Eye (tissue), 1 donor: ENCODE measurements around the gene ZMYND8.
"Not testable (repeated sequence)": the region's sequence is repeated elsewhere in the genome, so short reads cannot be mapped to it uniquely, and the experiment has no call there.

ENCODE experiments used
- DNase-seq: peaks from one replicate; pipeline ENCODE4 v3.0.0-alpha.2; 2015

The ZMYND8 gene

DNA sequence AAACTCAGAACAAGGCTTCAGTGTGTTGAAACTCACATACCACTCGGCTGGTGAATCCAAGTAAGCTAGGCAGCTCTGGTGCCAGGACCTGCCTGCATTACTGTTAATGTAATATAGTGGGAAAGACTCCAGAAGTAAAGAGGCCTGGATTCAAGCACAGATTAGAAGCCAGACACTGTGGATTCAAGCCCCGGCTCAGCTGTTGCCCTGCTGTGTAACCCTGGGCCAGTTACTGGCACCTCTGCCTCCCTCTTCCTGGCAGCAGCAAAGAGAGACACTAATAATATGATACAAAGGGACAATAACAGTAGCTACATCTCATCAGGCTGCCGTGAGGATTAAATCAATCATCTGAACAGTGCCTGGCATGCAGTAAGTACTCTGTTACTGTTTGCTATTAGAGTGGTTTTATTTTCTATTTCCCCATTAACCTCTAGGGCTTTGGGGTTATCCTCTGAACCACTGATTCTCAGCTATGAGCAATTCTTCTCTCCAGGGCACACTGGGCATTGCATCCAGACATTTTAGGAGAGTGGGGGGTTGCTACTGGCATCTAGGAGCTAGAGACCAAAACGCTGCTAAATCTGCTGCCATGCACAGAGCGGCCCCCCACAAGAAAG is 92.9 kb downstream of the ZMYND8 start:
- no peak for DNase-seq

DNA sequence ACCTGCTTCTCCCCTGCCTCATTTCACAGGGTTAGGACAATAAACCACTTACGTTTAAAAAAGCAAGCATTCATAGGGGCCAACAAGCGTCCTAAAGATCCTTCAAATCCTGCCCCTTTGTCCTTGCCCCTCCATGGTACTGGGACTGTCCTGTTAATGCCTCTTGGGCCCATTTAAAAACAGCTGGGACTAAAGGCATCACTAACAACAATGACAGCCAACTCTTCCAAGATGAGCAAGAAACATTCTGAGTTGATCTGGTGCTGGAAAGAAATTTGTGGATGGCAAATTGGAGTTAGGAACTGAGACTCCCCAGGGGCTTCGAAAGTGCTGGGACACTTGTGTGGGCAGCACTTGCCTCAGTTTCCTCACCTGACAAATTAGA is 93.4 kb downstream of the ZMYND8 start:
- no peak for DNase-seq

- peak; percentile 32 for DNase-seq
These were observed 94.0 kb downstream of the ZMYND8 start for GRCh38 chr20:47262365-47263013.

- DNase-seq, result no peak
These were observed 94.5 kb downstream of the ZMYND8 start for GRCh38 chr20:47262008-47262364.

GRCh38 chr20:47261161-47261774 is 95.2 kb downstream of the ZMYND8 start:
- DNase-seq, result not testable (repeated sequence)

GRCh38 chr20:47260540-47261126 is 95.9 kb downstream of the ZMYND8 start:
- not testable (repeated sequence) for DNase-seq

GRCh38 chr20:47258745-47259695 is 97.5 kb downstream of the ZMYND8 start:
- DNase-seq, result no peak

- DNase-seq, result no peak
These were observed 98.7 kb downstream of the ZMYND8 start for GRCh38 chr20:47257771-47258170.

DNA sequence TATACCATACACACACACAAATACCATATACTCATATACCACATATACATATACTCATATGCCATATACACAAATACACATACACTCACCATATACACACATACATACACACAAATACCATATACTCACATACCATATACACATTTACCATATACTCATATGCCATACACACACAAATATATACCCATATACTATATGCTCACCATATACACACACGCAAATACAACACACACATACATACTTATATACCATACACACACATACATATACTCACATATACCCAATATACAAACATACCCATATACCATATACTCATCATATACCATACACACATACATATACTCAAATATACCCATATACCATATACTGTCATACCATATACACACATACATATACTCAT is 99.2 kb downstream of the ZMYND8 start:
- no peak for DNase-seq

- DNase-seq, result no peak
These were observed 99.7 kb downstream of the ZMYND8 start for GRCh38 chr20:47256668-47257236.

DNA sequence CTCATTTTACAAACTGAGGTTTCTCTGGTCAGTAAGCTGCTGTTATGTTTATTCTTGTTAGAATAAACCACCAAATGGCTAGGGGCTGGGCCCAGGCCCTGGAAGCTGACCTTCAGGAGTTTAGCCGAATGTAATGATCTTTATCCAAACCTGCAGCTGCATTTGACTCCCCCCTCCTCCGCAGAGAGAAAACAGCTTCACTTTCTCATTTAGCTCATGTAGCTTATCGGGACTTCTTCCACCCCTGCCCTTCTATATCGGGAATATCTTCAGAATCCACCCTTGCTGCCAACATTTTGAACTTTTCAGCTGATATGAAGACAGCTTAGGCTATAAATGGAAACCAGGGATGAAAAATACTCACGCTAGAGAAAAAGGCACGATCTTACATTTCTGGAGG is 102.6 kb downstream of the ZMYND8 start:
- no peak for DNase-seq

GRCh38 chr20:47252879-47253307 is 103.6 kb downstream of the ZMYND8 start:
- DNase-seq, result no peak

GRCh38 chr20:47251154-47252020 is 105.1 kb downstream of the ZMYND8 start:
- no peak for DNase-seq

GRCh38 chr20:47250360-47250759 is 106.1 kb downstream of the ZMYND8 start:
- no peak for DNase-seq

DNA sequence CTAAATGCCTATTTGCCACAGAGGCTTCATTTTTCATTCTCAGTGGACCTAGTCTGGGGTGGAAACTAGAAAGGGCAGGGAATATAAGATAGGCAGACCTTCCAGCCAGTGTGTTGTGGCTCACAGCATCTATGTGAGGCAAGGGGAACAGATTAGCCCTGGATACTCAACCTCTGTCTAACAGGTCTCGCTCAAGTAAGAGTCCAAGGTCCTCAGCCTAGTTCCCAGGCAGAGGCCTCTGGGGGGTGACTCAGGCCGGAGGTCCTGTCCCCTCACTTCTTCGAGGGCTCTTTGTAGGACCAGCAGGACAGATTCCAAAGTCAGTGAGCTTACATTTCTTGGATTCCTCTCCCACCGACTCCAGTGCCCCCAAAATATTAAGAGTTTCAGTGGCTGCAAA is 106.6 kb downstream of the ZMYND8 start:
- DNase-seq, result no peak

DNA sequence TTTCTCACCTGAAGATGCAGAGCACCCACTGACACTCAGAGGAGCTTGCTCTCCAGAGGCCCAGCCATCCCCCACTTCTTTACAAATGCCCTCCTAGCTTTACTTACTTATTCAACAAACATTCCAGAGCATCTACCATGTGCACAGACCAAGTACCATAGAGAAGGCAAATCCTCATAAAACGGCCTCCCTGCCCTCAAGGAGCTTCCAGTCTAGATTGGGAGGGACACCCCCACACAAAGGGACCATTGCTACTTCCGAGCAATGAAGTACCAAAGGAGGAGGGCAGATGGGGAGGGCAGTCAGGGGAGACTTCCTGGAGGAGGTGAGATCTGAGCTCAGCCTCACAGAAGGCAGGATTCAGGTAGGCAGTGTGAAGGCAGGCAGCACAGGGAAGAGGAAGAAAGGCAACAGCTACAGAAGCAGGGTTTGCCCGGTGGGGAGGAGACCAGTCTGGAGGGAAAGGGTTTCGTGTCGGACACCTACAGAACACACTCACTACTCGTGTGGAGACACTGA is 108.0 kb downstream of the ZMYND8 start:
- DNase-seq, result no peak

- DNase-seq, result no peak
These were observed 108.5 kb downstream of the ZMYND8 start for GRCh38 chr20:47247972-47248371.

DNA sequence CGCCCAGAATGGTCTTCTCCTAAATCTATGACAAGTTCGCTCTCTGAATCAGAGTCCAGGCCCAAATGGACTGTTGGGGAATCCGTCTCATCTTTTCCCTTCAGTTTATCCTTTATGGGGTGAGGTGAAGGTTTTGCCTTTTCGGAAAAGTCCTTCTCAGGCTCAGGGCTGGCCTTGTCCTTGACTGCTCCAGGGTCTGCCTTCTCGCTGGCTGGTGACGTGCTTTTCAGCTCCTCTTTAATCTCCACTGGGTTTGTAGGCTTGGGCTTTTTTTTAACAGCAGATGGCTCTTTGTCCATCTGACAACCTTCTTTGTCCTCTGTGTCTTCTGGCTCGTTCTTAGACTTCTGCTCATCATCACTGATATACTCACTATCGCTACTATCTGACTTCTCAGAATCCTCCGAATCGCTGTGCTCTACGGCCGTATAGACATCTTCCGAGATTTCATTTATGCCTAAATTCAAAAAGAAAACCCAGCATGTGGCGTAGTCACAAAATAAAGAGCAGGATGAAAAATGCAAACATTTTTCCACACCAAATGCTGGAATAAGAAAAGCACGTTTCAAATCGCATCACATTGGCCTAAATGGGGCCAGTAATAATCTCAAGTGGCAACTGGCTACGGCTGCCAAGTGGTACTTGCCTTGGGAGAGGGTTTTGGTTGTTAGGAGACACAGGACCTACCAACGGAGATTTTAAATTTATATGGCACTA is 110.3 kb downstream of the ZMYND8 start:
- DNase-seq, result no peak

- DNase-seq, result not testable (repeated sequence)
These were observed 111.3 kb downstream of the ZMYND8 start for GRCh38 chr20:47245166-47245565.

DNA sequence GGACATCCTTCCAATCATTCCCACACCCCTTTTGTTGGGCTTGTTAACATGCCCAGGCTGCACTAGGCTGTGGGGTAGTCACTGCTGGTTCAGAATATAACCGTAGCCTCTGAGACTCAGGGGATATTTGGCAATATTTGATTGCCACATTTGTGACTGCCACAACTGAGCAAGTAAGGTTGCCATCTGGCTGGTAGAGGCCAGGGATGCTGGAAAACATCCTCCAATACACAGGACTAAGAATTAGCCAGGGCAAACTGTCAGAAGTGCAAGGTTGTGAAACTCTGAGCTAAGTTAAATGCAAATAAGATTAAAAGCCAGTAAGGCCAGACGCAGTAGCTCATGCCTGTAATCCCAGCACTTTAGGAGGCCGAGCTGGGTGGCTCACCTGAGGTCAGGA is 112.0 kb downstream of the ZMYND8 start:
- no peak for DNase-seq
